WTC11 (cell line): Measurements from ENCODE around the gene ZNF646. TPM values are rescaled to one million over a fixed set of nuclear protein-coding genes. Genes with fewer than 3 reads are reported as not detected.

Experiments
- ATAC-seq: fragments of 200-7000 bp; cut with Tn5 transposase; 2 replicates; pipeline ENCODE4 v1.10.0; 2021; ENCODE audit warnings: mild to moderate bottlenecking, moderate library complexity
- CTCF ChIA-PET: fragments of 300-600 bp; sonication (Branson Sonifier 250); formaldehyde crosslinking; loops from one replicate; lab custom pipeline; 2021; ENCODE audit warnings: antibody characterized with exemption; lab: Charles Lee
- POLR2A ChIA-PET: fragments of 350-600 bp; sonication (Branson Sonifier 250); formaldehyde crosslinking; loops from one replicate; lab custom pipeline; 2021; ENCODE audit warnings: antibody characterized with exemption; lab: Charles Lee
- DNase-seq: peaks from one replicate; pipeline ENCODE4 v3.0.0; 2021; ENCODE audit warnings: low spot score
- H3K27ac Mint-ChIP-seq: 2 replicates; pipeline ENCODE4 v1.8.0; 2021; ENCODE audit warnings: mixed read lengths
- H3K27me3 Mint-ChIP-seq: 2 replicates; pipeline ENCODE4 v1.8.0; 2021; ENCODE audit warnings: low read depth, mild to moderate bottlenecking, moderate library complexity, mixed read lengths
- H3K36me3 Mint-ChIP-seq: 2 replicates; pipeline ENCODE4 v1.8.0; 2021; ENCODE audit warnings: mixed read lengths
- H3K4me1 Mint-ChIP-seq: 2 replicates; pipeline ENCODE4 v1.8.0; 2022; ENCODE audit warnings: mixed read lengths
- H3K4me3 Mint-ChIP-seq: 2 replicates; pipeline ENCODE4 v1.8.0; 2021; ENCODE audit warnings: mild to moderate bottlenecking, moderate library complexity, mixed read lengths
- H3K9me3 Mint-ChIP-seq: 2 replicates; pipeline ENCODE4 v1.8.0; 2021; ENCODE audit warnings: mixed read lengths
- CBFB ChIP-seq: sonication (generic); formaldehyde crosslinking; IDR thresholded peaks from 2 replicates; pipeline ENCODE4 v1.8.1; 2022; ENCODE audit warnings: mild to moderate bottlenecking, low read depth, missing genetic modification reagents
- ESRRA ChIP-seq: sonication (generic); formaldehyde crosslinking; IDR thresholded peaks from 2 replicates; pipeline ENCODE4 v1.8.1; 2022; ENCODE audit warnings: mild to moderate bottlenecking, missing genetic modification reagents, borderline replicate concordance
- JUN ChIP-seq: sonication (generic); formaldehyde crosslinking; IDR thresholded peaks from 2 replicates; pipeline ENCODE4 v1.8.0; 2023; ENCODE audit warnings: mild to moderate bottlenecking, missing genetic modification reagents
- NR1H2 ChIP-seq: sonication (generic); formaldehyde crosslinking; IDR thresholded peaks from 2 replicates; pipeline ENCODE4 v1.9.0; 2021; ENCODE audit warnings: mild to moderate bottlenecking, moderate library complexity, missing genetic modification reagents
- PRRX2 ChIP-seq: fragments of 250-450 bp; sonication (Bioruptor Pico); IDR thresholded peaks from 2 replicates; pipeline ENCODE4 v1.8.0; 2021; ENCODE audit warnings: mild to moderate bottlenecking
- SP1 ChIP-seq: sonication (generic); formaldehyde crosslinking; conservative IDR thresholded peaks from 2 replicates; pipeline ENCODE4 v1.8.1; 2022; ENCODE audit warnings: missing genetic modification reagents
- TCF7 ChIP-seq: sonication (generic); formaldehyde crosslinking; IDR thresholded peaks from 2 replicates; pipeline ENCODE4 v1.8.0; 2022; ENCODE audit warnings: mild to moderate bottlenecking, low read depth, missing genetic modification reagents, moderate library complexity
- TEAD1 ChIP-seq: sonication (generic); formaldehyde crosslinking; IDR thresholded peaks from 2 replicates; pipeline ENCODE4 v1.8.0; 2022; ENCODE audit warnings: mild to moderate bottlenecking, missing genetic modification reagents
- ZBTB21 ChIP-seq: sonication (generic); formaldehyde crosslinking; IDR thresholded peaks from 2 replicates; pipeline ENCODE4 v1.8.1; 2023; ENCODE audit warnings: mild to moderate bottlenecking, missing genetic modification reagents, borderline replicate concordance
- ZNF219 ChIP-seq: sonication (generic); formaldehyde crosslinking; IDR thresholded peaks from 2 replicates; pipeline ENCODE4 v1.8.0; 2023; ENCODE audit warnings: missing genetic modification reagents, mild to moderate bottlenecking, borderline replicate concordance
- ZNF317 ChIP-seq: sonication (generic); formaldehyde crosslinking; IDR thresholded peaks from 2 replicates; pipeline ENCODE4 v1.8.1; 2023; ENCODE audit warnings: low read depth, mild to moderate bottlenecking, moderate library complexity, missing genetic modification reagents, borderline replicate concordance
- ZNF416 ChIP-seq: fragments of 250-450 bp; sonication (Bioruptor Pico); IDR thresholded peaks from 2 replicates; pipeline ENCODE4 v1.9.0; 2021; ENCODE audit warnings: mild to moderate bottlenecking, inconsistent platforms
- total RNA-seq: library from RNA; stranded (reverse); gene quantifications from 3 replicates; pipeline ENCODE4 v1.2.3, GENCODE V29; 2021
- TF ChIP-seq, protein P1 (sequence below): fragments of 250-450 bp; sonication (Bioruptor Pico); IDR thresholded peaks from 2 replicates; pipeline ENCODE4 v1.9.0; 2021; ENCODE audit warnings: mild to moderate bottlenecking, borderline replicate concordance
- TF ChIP-seq, protein P2 (sequence below): sonication (generic); formaldehyde crosslinking; IDR thresholded peaks from 2 replicates; pipeline ENCODE4 v1.8.0; 2023; ENCODE audit warnings: missing genetic modification reagents, mild to moderate bottlenecking, borderline replicate concordance
- TF ChIP-seq, protein P3 (sequence below): sonication (generic); formaldehyde crosslinking; IDR thresholded peaks from 2 replicates; pipeline ENCODE4 v1.8.1; 2022; ENCODE audit warnings: missing genetic modification reagents, borderline replicate concordance
- TF ChIP-seq, protein P4 (sequence below): sonication (generic); formaldehyde crosslinking; IDR thresholded peaks from 2 replicates; pipeline ENCODE4 v1.8.1; 2022; ENCODE audit warnings: low read depth, mild to moderate bottlenecking, moderate library complexity, missing genetic modification reagents, borderline replicate concordance
- TF ChIP-seq, protein P5 (sequence below): fragments of 200-600 bp; IDR thresholded peaks from 2 replicates; pipeline ENCODE4 v1.8.0; 2022; ENCODE audit warnings: antibody characterized with exemption
- TF ChIP-seq, protein P6 (sequence below): sonication (generic); formaldehyde crosslinking; IDR thresholded peaks from 2 replicates; pipeline ENCODE4 v1.8.0; 2022; ENCODE audit warnings: mild to moderate bottlenecking, missing genetic modification reagents

Gene ZNF646
- total RNA-seq, 1 experiment from 2014 or later: 29.3 TPM

DNA sequence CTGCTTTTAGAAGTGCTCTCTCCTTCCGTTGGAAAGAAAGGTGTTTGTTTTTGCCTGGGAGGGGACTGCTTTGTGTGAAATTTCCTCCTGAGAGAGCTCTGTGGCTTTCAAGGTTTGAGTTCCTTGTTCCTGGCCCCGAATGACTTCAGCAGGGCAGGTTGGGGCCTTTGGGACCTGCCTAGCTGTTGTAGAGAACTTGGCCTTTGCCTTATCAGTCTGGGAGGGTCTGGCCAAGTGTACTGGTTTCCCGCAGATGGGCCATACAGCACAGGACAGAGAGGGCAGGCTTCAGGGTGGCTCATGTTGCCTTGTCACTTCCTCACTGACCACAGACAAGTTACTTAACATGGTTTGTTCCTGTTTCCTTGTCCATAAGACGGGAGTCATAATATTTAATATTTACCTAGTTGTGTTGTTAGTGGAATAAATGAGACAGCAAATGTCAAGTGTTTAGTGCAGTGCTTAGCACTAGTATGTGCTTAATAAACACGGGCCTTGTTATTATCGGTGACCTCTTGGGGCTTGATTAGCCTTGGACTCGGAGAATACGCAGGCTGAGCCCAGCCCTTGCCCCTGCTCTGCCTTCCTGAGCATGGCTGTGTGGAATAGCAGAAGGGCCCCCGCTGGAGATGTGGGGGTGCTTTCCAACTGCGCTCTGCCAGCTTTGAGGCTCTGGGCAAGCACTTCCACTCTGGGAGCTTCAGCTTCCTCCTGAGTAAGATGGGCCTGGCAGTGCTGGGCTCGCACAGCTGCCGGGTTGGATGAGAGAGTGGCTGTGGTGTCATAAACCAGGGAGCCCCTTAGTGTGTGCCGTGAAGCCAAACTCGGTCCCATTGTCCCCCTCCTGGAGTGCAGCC lies 54.7 kb downstream of the ZNF646 start:
- peaks cover 36% of the 10 kb centered on the region for H3K4me1 Mint-ChIP-seq
- ChIA-PET POLR2A (interaction anchor here (1.1 to 1.4 kb wide), 2 partner anchors 11 to 51 kb away, joined by 3 to 6 read pairs; partner anchors contain the start of genes FUS and KAT8), CTCF (interaction anchor here (2.6 to 3.3 kb wide), 2 partner anchors 11 to 13 kb away, joined by 12 to 25 read pairs; partner anchors contain the start of gene KAT8)
- TF ChIP-seq, protein P1, sequence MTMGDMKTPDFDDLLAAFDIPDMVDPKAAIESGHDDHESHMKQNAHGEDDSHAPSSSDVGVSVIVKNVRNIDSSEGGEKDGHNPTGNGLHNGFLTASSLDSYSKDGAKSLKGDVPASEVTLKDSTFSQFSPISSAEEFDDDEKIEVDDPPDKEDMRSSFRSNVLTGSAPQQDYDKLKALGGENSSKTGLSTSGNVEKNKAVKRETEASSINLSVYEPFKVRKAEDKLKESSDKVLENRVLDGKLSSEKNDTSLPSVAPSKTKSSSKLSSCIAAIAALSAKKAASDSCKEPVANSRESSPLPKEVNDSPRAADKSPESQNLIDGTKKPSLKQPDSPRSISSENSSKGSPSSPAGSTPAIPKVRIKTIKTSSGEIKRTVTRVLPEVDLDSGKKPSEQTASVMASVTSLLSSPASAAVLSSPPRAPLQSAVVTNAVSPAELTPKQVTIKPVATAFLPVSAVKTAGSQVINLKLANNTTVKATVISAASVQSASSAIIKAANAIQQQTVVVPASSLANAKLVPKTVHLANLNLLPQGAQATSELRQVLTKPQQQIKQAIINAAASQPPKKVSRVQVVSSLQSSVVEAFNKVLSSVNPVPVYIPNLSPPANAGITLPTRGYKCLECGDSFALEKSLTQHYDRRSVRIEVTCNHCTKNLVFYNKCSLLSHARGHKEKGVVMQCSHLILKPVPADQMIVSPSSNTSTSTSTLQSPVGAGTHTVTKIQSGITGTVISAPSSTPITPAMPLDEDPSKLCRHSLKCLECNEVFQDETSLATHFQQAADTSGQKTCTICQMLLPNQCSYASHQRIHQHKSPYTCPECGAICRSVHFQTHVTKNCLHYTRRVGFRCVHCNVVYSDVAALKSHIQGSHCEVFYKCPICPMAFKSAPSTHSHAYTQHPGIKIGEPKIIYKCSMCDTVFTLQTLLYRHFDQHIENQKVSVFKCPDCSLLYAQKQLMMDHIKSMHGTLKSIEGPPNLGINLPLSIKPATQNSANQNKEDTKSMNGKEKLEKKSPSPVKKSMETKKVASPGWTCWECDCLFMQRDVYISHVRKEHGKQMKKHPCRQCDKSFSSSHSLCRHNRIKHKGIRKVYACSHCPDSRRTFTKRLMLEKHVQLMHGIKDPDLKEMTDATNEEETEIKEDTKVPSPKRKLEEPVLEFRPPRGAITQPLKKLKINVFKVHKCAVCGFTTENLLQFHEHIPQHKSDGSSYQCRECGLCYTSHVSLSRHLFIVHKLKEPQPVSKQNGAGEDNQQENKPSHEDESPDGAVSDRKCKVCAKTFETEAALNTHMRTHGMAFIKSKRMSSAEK (CRISPR knock-in tag): no peak
- TF ChIP-seq PRRX2 (CRISPR knock-in tag): no peak
- TF ChIP-seq, protein P2, sequence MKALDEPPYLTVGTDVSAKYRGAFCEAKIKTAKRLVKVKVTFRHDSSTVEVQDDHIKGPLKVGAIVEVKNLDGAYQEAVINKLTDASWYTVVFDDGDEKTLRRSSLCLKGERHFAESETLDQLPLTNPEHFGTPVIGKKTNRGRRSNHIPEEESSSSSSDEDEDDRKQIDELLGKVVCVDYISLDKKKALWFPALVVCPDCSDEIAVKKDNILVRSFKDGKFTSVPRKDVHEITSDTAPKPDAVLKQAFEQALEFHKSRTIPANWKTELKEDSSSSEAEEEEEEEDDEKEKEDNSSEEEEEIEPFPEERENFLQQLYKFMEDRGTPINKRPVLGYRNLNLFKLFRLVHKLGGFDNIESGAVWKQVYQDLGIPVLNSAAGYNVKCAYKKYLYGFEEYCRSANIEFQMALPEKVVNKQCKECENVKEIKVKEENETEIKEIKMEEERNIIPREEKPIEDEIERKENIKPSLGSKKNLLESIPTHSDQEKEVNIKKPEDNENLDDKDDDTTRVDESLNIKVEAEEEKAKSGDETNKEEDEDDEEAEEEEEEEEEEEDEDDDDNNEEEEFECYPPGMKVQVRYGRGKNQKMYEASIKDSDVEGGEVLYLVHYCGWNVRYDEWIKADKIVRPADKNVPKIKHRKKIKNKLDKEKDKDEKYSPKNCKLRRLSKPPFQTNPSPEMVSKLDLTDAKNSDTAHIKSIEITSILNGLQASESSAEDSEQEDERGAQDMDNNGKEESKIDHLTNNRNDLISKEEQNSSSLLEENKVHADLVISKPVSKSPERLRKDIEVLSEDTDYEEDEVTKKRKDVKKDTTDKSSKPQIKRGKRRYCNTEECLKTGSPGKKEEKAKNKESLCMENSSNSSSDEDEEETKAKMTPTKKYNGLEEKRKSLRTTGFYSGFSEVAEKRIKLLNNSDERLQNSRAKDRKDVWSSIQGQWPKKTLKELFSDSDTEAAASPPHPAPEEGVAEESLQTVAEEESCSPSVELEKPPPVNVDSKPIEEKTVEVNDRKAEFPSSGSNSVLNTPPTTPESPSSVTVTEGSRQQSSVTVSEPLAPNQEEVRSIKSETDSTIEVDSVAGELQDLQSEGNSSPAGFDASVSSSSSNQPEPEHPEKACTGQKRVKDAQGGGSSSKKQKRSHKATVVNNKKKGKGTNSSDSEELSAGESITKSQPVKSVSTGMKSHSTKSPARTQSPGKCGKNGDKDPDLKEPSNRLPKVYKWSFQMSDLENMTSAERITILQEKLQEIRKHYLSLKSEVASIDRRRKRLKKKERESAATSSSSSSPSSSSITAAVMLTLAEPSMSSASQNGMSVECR: no peak
- TF ChIP-seq, protein P3, sequence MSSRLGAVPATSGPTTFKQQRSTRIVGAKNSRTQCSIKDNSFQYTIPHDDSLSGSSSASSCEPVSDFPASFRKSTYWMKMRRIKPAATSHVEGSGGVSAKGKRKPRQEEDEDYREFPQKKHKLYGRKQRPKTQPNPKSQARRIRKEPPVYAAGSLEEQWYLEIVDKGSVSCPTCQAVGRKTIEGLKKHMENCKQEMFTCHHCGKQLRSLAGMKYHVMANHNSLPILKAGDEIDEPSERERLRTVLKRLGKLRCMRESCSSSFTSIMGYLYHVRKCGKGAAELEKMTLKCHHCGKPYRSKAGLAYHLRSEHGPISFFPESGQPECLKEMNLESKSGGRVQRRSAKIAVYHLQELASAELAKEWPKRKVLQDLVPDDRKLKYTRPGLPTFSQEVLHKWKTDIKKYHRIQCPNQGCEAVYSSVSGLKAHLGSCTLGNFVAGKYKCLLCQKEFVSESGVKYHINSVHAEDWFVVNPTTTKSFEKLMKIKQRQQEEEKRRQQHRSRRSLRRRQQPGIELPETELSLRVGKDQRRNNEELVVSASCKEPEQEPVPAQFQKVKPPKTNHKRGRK (CRISPR knock-in tag): no peak
- no peak for TF ChIP-seq SP1 (CRISPR knock-in tag)
- TF ChIP-seq CBFB (CRISPR knock-in tag): no peak
- TF ChIP-seq, protein P4, sequence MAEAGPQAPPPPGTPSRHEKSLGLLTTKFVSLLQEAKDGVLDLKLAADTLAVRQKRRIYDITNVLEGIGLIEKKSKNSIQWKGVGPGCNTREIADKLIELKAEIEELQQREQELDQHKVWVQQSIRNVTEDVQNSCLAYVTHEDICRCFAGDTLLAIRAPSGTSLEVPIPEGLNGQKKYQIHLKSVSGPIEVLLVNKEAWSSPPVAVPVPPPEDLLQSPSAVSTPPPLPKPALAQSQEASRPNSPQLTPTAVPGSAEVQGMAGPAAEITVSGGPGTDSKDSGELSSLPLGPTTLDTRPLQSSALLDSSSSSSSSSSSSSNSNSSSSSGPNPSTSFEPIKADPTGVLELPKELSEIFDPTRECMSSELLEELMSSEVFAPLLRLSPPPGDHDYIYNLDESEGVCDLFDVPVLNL (CRISPR knock-in tag): no peak
- no peak for TF ChIP-seq ZNF219 (CRISPR knock-in tag)
- TF ChIP-seq JUN: no peak
- TF ChIP-seq NR1H2 (CRISPR knock-in tag): no peak
- TF ChIP-seq ZNF416 (CRISPR knock-in tag): no peak
- TF ChIP-seq ZBTB21: no peak
- no peak for TF ChIP-seq ZNF317
- no peak for TF ChIP-seq TCF7
- TF ChIP-seq, protein P5, sequence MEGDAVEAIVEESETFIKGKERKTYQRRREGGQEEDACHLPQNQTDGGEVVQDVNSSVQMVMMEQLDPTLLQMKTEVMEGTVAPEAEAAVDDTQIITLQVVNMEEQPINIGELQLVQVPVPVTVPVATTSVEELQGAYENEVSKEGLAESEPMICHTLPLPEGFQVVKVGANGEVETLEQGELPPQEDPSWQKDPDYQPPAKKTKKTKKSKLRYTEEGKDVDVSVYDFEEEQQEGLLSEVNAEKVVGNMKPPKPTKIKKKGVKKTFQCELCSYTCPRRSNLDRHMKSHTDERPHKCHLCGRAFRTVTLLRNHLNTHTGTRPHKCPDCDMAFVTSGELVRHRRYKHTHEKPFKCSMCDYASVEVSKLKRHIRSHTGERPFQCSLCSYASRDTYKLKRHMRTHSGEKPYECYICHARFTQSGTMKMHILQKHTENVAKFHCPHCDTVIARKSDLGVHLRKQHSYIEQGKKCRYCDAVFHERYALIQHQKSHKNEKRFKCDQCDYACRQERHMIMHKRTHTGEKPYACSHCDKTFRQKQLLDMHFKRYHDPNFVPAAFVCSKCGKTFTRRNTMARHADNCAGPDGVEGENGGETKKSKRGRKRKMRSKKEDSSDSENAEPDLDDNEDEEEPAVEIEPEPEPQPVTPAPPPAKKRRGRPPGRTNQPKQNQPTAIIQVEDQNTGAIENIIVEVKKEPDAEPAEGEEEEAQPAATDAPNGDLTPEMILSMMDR: no peak
- TF ChIP-seq ESRRA: no peak
- TF ChIP-seq TEAD1 (CRISPR knock-in tag): no peak
- TF ChIP-seq, protein P6, sequence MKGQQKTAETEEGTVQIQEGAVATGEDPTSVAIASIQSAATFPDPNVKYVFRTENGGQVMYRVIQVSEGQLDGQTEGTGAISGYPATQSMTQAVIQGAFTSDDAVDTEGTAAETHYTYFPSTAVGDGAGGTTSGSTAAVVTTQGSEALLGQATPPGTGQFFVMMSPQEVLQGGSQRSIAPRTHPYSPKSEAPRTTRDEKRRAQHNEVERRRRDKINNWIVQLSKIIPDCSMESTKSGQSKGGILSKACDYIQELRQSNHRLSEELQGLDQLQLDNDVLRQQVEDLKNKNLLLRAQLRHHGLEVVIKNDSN (CRISPR knock-in tag): no peak
- no peak for DNase-seq
- H3K9me3 Mint-ChIP-seq: no peaks in the 10 kb centered on the region
- no peaks in the 10 kb centered on the region for H3K27me3 Mint-ChIP-seq
- H3K4me3 Mint-ChIP-seq: no peak overlapping the region
- H3K36me3 Mint-ChIP-seq: peaks cover 30% of the 10 kb centered on the region
- ATAC-seq: no peak
- 0 out of 2 replicates have a peak overlapping the region, but pooled peaks have one; percentile 66 for H3K27ac Mint-ChIP-seq
